ENCODE results near the gene RAD54L2. TPM values are rescaled to one million over a fixed set of nuclear protein-coding genes. Genes with fewer than 3 reads are reported as not detected.

RAD54L2 gene
- total RNA-seq, 2 experiments from 2014 or later = 24.1 to 24.6 TPM

DNA sequence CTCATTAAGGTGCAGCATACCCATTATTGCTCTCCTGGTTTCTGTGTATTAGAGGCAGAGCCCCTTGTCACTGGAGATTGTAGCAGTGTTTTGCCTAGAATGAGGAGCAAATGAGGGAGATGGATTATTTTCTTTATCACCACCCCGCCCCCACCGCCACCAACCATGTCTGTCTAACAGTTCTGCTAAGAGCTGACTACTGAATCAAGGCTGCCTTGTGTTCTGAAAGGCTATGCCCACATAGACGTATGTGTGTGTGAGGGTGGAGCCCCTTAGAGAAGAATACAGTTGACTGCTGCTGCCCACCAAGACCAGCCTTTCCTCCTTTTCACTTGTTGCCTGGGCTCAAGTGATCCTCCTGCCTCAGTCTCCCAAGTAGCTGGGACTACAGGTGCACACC lies 47.4 kb downstream of the RAD54L2 start:
- H3K36me3 Mint-ChIP-seq (ENCODE audit: low read depth) = peaks cover 7% of the 10 kb centered on the region
- no peaks in the 10 kb centered on the region for H3K27me3 Mint-ChIP-seq
- no peak overlapping the region for H3K4me3 Mint-ChIP-seq
- TF ChIP-seq, protein P1, sequence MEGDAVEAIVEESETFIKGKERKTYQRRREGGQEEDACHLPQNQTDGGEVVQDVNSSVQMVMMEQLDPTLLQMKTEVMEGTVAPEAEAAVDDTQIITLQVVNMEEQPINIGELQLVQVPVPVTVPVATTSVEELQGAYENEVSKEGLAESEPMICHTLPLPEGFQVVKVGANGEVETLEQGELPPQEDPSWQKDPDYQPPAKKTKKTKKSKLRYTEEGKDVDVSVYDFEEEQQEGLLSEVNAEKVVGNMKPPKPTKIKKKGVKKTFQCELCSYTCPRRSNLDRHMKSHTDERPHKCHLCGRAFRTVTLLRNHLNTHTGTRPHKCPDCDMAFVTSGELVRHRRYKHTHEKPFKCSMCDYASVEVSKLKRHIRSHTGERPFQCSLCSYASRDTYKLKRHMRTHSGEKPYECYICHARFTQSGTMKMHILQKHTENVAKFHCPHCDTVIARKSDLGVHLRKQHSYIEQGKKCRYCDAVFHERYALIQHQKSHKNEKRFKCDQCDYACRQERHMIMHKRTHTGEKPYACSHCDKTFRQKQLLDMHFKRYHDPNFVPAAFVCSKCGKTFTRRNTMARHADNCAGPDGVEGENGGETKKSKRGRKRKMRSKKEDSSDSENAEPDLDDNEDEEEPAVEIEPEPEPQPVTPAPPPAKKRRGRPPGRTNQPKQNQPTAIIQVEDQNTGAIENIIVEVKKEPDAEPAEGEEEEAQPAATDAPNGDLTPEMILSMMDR (IDR thresholded peaks at IDR 0.05) = no peak
- no peak for ATAC-seq
- no peaks in the 10 kb centered on the region for H3K9me3 Mint-ChIP-seq
- DNase-seq = no peak
- no peak overlapping the region for H3K27ac Mint-ChIP-seq
- H3K4me1 Mint-ChIP-seq (ENCODE audit: low read depth) = peaks cover 9% of the 10 kb centered on the region
- intact Hi-C loops (cut with micrococcal nuclease) = no loop called here
- ChIA-PET CTCF (no interaction called here), POLR2A (no interaction called here)

Other genes with a start within 250 kb of the RAD54L2 start
- 100 to 1,000 TPM; 107 to 109 TPM for gene MANF, start 153.4 kb upstream of the RAD54L2 start, total RNA-seq
- 10 to 100 TPM; 20.8 to 20.9 TPM for gene RBM15B, start 147.4 kb upstream of the RAD54L2 start, total RNA-seq
- gene DCAF1, start 38.7 kb upstream of the RAD54L2 start, total RNA-seq = 10 to 100 TPM; 39.5 to 39.9 TPM
- gene TEX264, start 132.5 kb downstream of the RAD54L2 start, total RNA-seq = 10 to 100 TPM; 24.9 to 26.0 TPM
- under 1 TPM; 0.20 to 0.22 TPM for gene GRM2, start 168.3 kb downstream of the RAD54L2 start, total RNA-seq
- not detected for gene IQCF6, start 240.5 kb downstream of the RAD54L2 start, total RNA-seq